ENCODE data around the gene SLX4IP. TPM values are rescaled to one million over a fixed set of nuclear protein-coding genes. Genes with fewer than 3 reads are reported as not detected.

Gene SLX4IP
- total RNA-seq, 1 experiment from 2014 or later, result 11.1 TPM

- BruUV-seq (replicated peaks), result no TSS peak
- no peaks in the 10 kb centered on the region for H3K9me3 ChIP-seq (ENCODE audit: control insufficient read depth in 1 of 2, insufficient read depth in 1 of 2, low read depth in 1 of 2, low read length in 2 of 2)
- intact Hi-C loops (cut with micrococcal nuclease), result no loop called here
- TF ChIP-seq EZH2phosphoT487 (IDR thresholded peaks at IDR 0.05; ENCODE audit: borderline replicate concordance) (no peak), CTCF (IDR thresholded peaks at IDR 0.05 in 2 of 3, conservative IDR thresholded peaks at IDR 0.05 in 1 of 3; ENCODE audit: borderline replicate concordance in 1 of 3, insufficient read depth in 1 of 3, low read depth in 2 of 3, low read length in 2 of 3) (no peak), ZBTB33 (IDR thresholded peaks at IDR 0.05; ENCODE audit: extremely low read depth, insufficient replicate concordance, low read length) (no peak), EZH2 (IDR thresholded peaks at IDR 0.05) (no peak), ZNF274 (IDR thresholded peaks at IDR 0.05; ENCODE audit: low read depth, low read length) (no peak), SRF (IDR thresholded peaks at IDR 0.05; ENCODE audit: low read depth) (no peak)
- H4K20me1 ChIP-seq (ENCODE audit: insufficient read depth), result no peaks in the 10 kb centered on the region
- no peak overlapping the region for H3K9ac ChIP-seq (ENCODE audit: low read length)
- ChIA-PET RAD21 (ENCODE audit: low non-redundant PET in 1 of 2, low total read pairs in 2 of 2, uncharacterized antibody in 2 of 2, unreplicated experiment in 2 of 2) (no interaction called here), POLR2A (no interaction called here), CTCF (no interaction called here)
- H3K79me2 ChIP-seq (ENCODE audit: insufficient read depth, low read length), result peaks cover 30% of the 10 kb centered on the region; the same call in 1 of the 2 replicates
- DNase-seq (ENCODE audit: low read depth, low spot score), result no peak
- no peak overlapping the region for H3K27ac ChIP-seq (ENCODE audit: low read depth, low read length)
- no peaks in the 10 kb centered on the region for H3K9me2 ChIP-seq (ENCODE audit: insufficient read depth)
- no peak for ATAC-seq
- H3K27me3 ChIP-seq (ENCODE audit: insufficient read depth, low read length), result no peaks in the 10 kb centered on the region
- peaks cover 18 to 25% of the 10 kb centered on the region in 2 experiments for H3K4me1 ChIP-seq (ENCODE audit: control insufficient read depth in 1 of 2, insufficient read depth in 2 of 2, low read length in 2 of 2)
- H3K4me2 ChIP-seq (ENCODE audit: low read length), result no peak overlapping the region
- H2AFZ ChIP-seq (ENCODE audit: low read depth, low read length, poor library complexity, severe bottlenecking), result no peak overlapping the region
- H3K4me3 ChIP-seq (replicated peaks in 1 of 2; ENCODE audit: low read depth in 1 of 2, low read length in 2 of 2), result no peak overlapping the region
- peaks cover 17 to 38% of the 10 kb centered on the region in 2 experiments for H3K36me3 ChIP-seq (ENCODE audit: control insufficient read depth in 1 of 2, insufficient read depth in 2 of 2, low read length in 2 of 2)
Measured at GRCh38 chr20:10667077-10667401, 231.9 kb downstream of the SLX4IP start.

Data from HCT116 (cell line).